H7 (cell line): ENCODE measurements around the gene PTPA. TPM values are rescaled to one million over a fixed set of nuclear protein-coding genes. Genes with fewer than 3 reads are reported as not detected.

ENCODE experiments used
- DNase-seq: peaks from one replicate; pipeline ENCODE4 v3.0.0; 2012
- H3K27me3 ChIP-seq: 2 replicates; pipeline ENCODE4 v1.6.0; 2011; ENCODE audit warnings: mild to moderate bottlenecking, low read length; ENCODE audit not compliant: control insufficient read depth, insufficient read depth
- H3K36me3 ChIP-seq: replicated peaks from 2 replicates; pipeline ENCODE4 v1.5.1; 2011; ENCODE audit warnings: low read length; ENCODE audit not compliant: control insufficient read depth, insufficient read depth
- H3K4me3 ChIP-seq: 2 replicates; pipeline ENCODE4 v1.5.1; 2011; ENCODE audit warnings: low read depth, mild to moderate bottlenecking, control low read depth, low read length, moderate library complexity; ENCODE audit not compliant: insufficient read depth
- total RNA-seq: library from RNA; depleted of rRNA; stranded (reverse); fragments of >200 nt; shearing (Covaris generic); gene quantifications from 2 replicates; pipeline ENCODE4 v1.2.3, GENCODE V29; 2014

The PTPA gene
- total RNA-seq, 1 experiment from 2014 or later, result 166 TPM

DNA sequence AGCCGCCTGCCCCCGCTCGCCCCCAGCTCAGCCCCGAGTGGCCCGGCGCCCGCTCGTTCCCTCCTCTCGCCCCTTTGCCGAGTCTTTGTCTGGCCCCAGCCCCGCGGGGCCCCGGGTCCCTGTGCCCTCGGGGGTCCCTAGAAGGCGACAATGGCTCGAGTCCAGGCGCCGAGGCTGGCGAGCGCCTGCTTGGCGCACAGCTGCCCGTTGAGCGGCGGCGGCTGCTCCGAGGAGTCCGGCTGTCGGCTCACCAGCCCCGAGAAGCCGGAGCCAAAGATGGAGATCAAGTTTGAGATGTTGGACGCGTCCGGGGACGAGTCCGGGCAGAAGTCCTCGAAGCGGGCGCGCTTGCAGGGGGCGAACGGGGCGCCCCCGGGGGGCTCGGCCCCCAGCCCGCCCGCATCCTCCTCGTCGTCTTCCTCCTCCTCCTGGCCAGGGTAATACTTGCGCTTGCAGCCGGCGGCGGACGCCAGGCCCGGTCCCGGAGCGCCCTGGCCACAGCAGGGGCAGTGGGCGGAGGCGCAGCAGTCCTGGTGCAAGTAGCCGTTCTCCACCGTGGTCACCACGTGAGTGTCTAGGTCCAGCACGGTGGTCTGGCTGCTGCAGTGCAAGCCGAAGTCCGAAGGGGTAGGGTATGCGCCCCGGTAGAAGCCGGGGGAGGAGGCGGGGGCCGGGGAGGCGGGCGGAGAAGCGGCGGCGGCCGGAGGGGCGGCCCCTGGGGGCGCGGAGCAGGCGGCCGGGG, 65.7 kb downstream of the PTPA start:
- peaks cover 69% of the 10 kb centered on the region for H3K27me3 ChIP-seq
- H3K4me3 ChIP-seq, result peak overlapping the region; percentile 71
- DNase-seq, result peak; percentile 80
- no peaks in the 10 kb centered on the region for H3K36me3 ChIP-seq

DNA sequence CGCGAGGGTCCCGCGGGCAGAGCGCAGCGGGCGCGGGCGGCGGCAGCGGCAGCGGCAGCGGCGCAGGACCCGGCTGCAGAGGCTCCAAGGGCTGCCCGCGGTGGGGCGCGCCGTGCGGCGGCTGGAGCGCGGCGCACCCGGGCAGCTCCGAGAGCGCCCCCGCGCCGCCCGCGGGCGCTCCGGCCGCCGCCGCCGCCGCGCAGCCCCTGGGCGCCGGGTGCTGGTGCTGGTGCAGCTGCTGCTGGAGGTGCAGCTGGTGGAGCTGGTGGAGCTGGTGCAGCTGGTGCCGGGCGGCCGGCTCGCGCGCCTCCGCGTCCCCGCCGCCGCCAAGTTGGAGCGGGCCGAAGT, 66.2 kb downstream of the PTPA start:
- Histone ChIP-seq H3K27me3 (peaks cover 71% of the 10 kb centered on the region), H3K36me3 (no peaks in the 10 kb centered on the region), H3K4me3 (peak overlapping the region; percentile 71)
- peak; percentile 81 for DNase-seq

GRCh38 chr9:129177791-129178567, 66.8 kb downstream of the PTPA start, which contains the start of gene IER5L:
IER5L (minus strand) TSS chr9:129178261; CDS start chr9:129178052, 209 bp downstream.
- Histone ChIP-seq H3K4me3 (peak within 1 kb of the TSS; percentile 71), H3K36me3 (no peaks in the 10 kb centered on the region), H3K27me3 (peaks cover 72% of the 10 kb centered on the region)
- DNase-seq, result peak; percentile 100

DNA sequence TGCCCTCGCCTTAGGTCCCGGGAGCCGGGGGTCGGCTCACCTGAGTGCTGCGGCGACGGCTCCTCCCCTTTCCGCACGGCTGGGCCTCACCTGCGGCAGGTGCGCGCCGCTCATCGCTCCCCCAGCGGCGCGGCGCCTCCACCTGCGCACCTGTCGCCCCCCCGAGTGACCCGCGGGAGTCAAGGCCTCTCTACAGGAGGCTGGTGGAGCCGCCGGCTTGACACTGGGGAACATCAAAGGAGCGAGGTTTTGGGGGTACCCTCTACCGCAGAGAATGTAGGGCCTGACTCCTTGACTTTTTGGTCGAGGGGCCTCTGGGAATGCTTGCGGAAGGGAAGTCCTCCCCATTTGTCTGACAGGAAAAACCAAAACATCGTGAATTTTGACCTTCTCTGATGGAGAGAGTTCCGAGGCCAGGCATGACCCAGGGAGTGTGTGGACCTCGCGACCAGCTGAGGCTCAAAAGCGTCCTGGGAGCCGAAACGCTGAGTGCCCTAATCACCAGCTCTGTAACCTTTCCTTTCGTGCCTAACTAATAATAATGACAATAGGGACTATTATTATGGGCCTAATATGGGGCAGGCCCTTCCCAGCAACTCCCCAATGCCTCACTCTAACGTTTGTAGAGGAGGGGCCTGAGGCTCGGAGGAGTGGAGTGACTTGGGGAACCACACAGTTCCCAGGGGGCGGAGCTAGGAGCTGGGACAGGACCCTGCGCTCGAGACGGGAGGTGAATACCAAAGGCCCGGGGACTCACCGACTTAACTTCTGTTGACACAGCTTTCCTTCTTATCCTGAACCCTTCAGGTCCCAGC, 67.6 kb downstream of the PTPA start:
- Histone ChIP-seq H3K4me3 (peak overlapping the region; percentile 33), H3K36me3 (no peaks in the 10 kb centered on the region), H3K27me3 (peaks cover 71% of the 10 kb centered on the region)
- DNase-seq, result peak; percentile 96

DNA sequence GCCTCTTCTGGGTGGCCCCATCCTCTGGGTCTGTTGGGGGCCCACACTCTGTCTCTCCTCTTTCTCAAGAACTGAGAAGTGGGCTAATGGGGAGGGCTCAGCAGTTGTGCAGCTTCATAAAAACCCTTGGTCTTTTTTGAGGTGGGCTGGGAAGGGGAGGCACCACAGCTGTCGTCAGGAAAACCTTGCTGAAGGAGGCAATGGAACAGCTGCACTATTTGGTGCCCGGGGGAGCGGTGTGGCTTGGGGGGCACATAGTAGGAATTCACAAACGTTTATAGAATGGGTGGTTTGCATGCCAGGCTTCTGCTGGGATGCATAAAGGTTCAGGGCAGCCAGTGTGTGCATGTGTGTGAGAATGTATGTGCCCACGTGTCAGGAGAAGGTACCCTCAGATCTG, 70.0 kb downstream of the PTPA start:
- no peak for DNase-seq
- peaks cover 64% of the 10 kb centered on the region for H3K27me3 ChIP-seq
- no peak overlapping the region for H3K4me3 ChIP-seq
- no peaks in the 10 kb centered on the region for H3K36me3 ChIP-seq

GRCh38 chr9:129182122-129182521, 70.9 kb downstream of the PTPA start:
- H3K36me3 ChIP-seq, result no peaks in the 10 kb centered on the region
- peaks cover 56% of the 10 kb centered on the region for H3K27me3 ChIP-seq
- H3K4me3 ChIP-seq, result no peak overlapping the region
- DNase-seq, result no peak

- H3K36me3 ChIP-seq, result no peaks in the 10 kb centered on the region
- peak; percentile 87 for DNase-seq
- H3K27me3 ChIP-seq, result peaks cover 51% of the 10 kb centered on the region
- H3K4me3 ChIP-seq, result no peak overlapping the region
Measured at GRCh38 chr9:129182625-129183494, 71.6 kb downstream of the PTPA start.

- no peak for DNase-seq
- peaks cover 46% of the 10 kb centered on the region for H3K27me3 ChIP-seq
- no peaks in the 10 kb centered on the region for H3K36me3 ChIP-seq
- no peak overlapping the region for H3K4me3 ChIP-seq
Measured at GRCh38 chr9:129183495-129184218, 72.4 kb downstream of the PTPA start.

DNA sequence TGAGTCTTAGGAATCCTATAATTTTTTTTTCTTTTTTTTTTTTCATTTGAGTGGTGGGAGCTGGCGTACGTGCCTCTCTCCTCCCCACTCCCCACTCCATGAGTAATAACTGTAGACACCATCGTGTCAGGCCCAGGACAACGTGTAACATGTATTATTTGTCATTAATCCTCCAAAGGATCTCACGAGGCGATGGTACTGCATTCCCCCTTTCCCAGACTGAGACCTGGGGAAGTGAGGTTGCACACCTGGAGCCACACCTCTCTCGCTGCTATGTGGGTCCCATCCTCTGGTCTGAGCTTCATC, 73.0 kb downstream of the PTPA start:
- no peak overlapping the region for H3K4me3 ChIP-seq
- DNase-seq, result no peak
- H3K27me3 ChIP-seq, result peaks cover 45% of the 10 kb centered on the region

DNA sequence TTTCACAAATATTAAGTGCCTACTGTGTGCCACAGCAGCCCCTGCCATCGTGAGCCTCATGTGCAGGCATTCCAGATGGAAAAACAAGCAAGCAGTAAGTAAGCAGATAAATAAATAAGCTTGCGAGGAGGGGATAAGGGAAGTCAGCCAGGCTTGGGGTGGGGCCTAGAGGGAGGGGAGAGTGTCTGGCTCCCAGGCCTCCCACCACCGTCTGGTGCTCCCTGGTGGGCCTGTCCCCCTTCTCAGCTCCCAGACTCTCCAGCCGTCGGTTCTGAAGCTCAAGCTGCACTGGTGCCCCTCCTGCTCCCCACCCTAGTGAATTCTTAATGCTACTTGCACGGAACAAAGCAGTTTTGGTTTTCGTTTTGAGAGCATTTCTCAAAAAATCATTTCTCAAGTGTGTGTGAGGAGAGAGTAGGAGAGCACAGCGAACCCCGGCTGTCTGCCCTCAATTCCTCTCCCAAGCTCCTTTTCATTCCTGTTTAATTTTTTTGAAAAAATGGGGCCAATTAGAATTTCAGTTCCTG, 73.4 kb downstream of the PTPA start:
- DNase-seq, result no peak
- H3K4me3 ChIP-seq, result no peak overlapping the region
- H3K36me3 ChIP-seq, result no peaks in the 10 kb centered on the region
- H3K27me3 ChIP-seq, result peaks cover 40% of the 10 kb centered on the region

More for the DNA sequence above, 73.0 kb downstream of the PTPA start:
- H3K36me3 ChIP-seq, result no peaks in the 10 kb centered on the region

DNA sequence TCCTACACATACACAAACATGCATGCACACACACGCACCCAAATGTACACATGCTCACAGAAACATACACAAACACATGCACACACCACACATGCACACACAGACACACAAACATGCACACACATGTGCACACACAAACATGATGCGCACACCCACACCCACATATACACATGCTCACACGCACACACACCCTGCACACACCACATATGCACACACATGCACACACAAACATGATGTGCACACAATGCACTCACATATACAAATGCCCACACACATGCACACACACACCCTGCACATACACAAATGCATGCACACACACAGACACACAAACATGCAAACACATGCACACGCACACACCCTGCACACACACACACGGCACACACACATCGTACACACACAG, 74.2 kb downstream of the PTPA start:
- Histone ChIP-seq H3K27me3 (peaks cover 32% of the 10 kb centered on the region), H3K36me3 (no peaks in the 10 kb centered on the region), H3K4me3 (no peak overlapping the region)
- DNase-seq, result no peak

GRCh38 chr9:129185991-129186390, 74.8 kb downstream of the PTPA start:
- no peak for DNase-seq
- Histone ChIP-seq H3K4me3 (no peak overlapping the region), H3K27me3 (peaks cover 26% of the 10 kb centered on the region), H3K36me3 (no peaks in the 10 kb centered on the region)

GRCh38 chr9:129187042-129187441, 75.8 kb downstream of the PTPA start:
- Histone ChIP-seq H3K27me3 (peaks cover 16% of the 10 kb centered on the region), H3K4me3 (no peak overlapping the region), H3K36me3 (no peaks in the 10 kb centered on the region)
- DNase-seq, result no peak
